ENCODE data around the gene CACNA2D2.

Gene CACNA2D2

GRCh38 chr3:50459785-50460184, 43.6 kb downstream of the CACNA2D2 start:
- DNase-seq (ENCODE audit: low spot score) = no peak

- DNase-seq (ENCODE audit: low spot score) = no peak
Observed at GRCh38 chr3:50457988-50458387, 45.4 kb downstream of the CACNA2D2 start.

GRCh38 chr3:50455161-50456018, 48.0 kb downstream of the CACNA2D2 start:
- no peak for DNase-seq (ENCODE audit: low spot score)

GRCh38 chr3:50454481-50455070, 48.9 kb downstream of the CACNA2D2 start:
- DNase-seq (ENCODE audit: low spot score) = no peak

GRCh38 chr3:50453907-50454306, 49.5 kb downstream of the CACNA2D2 start:
- no peak for DNase-seq (ENCODE audit: low spot score)

GRCh38 chr3:50450209-50450921, 53.1 kb downstream of the CACNA2D2 start:
- DNase-seq (ENCODE audit: low spot score) = no peak

GRCh38 chr3:50448752-50449539, 54.5 kb downstream of the CACNA2D2 start:
- no peak for DNase-seq (ENCODE audit: low spot score)

GRCh38 chr3:50447290-50447840, 56.1 kb downstream of the CACNA2D2 start:
- no peak for DNase-seq (ENCODE audit: low spot score)

GRCh38 chr3:50445919-50446318, 57.5 kb downstream of the CACNA2D2 start:
- peak; percentile 95 for DNase-seq (ENCODE audit: low spot score)

- DNase-seq (ENCODE audit: low spot score) = no peak
Observed at GRCh38 chr3:50444782-50445181, 58.7 kb downstream of the CACNA2D2 start.

GRCh38 chr3:50444213-50444612, 59.2 kb downstream of the CACNA2D2 start:
- no peak for DNase-seq (ENCODE audit: low spot score)

- DNase-seq (ENCODE audit: low spot score) = no peak
Observed at GRCh38 chr3:50442945-50443579, 60.4 kb downstream of the CACNA2D2 start.

- DNase-seq (ENCODE audit: low spot score) = no peak
Observed at GRCh38 chr3:50441424-50442217, 61.8 kb downstream of the CACNA2D2 start.

GRCh38 chr3:50436114-50436674, 67.2 kb downstream of the CACNA2D2 start:
- peak; percentile 83 for DNase-seq (ENCODE audit: low spot score)

- DNase-seq (ENCODE audit: low spot score) = no peak
Observed at GRCh38 chr3:50435371-50436113, 67.9 kb downstream of the CACNA2D2 start.

- DNase-seq (ENCODE audit: low spot score) = no peak
Observed at GRCh38 chr3:50433954-50434353, 69.5 kb downstream of the CACNA2D2 start.

- DNase-seq (ENCODE audit: low spot score) = no peak
Observed at GRCh38 chr3:50430950-50431435, 72.4 kb downstream of the CACNA2D2 start.

GRCh38 chr3:50430191-50430590, 73.2 kb downstream of the CACNA2D2 start:
- DNase-seq (ENCODE audit: low spot score) = no peak

GRCh38 chr3:50428007-50428633, 75.3 kb downstream of the CACNA2D2 start:
- DNase-seq (ENCODE audit: low spot score) = no peak

Measured in HuH-7.5 (cell line).